DND-41 (cell line): ENCODE data around the gene STMND1.

Source experiments
- CTCF ChIP-seq: IDR thresholded peaks from 2 replicates; pipeline ENCODE4 v1.5.1; 2012; ENCODE audit warnings: borderline replicate concordance, low read length, moderate library complexity, mild to moderate bottlenecking; ENCODE audit not compliant: poor library complexity, severe bottlenecking; ENCODE audit errors: extremely low read depth
- EZH2 ChIP-seq: IDR thresholded peaks from 3 replicates; pipeline ENCODE4 v1.6.1; 2012; ENCODE audit warnings: borderline replicate concordance, low read depth, mild to moderate bottlenecking, moderate library complexity, low read length, inconsistent platforms; ENCODE audit not compliant: severe bottlenecking

- TF ChIP-seq CTCF (no peak), EZH2 (no peak)
Measured at GRCh38 chr6:17054647-17055046, 47.2 kb upstream of the STMND1 start.
